Midbrain (tissue), 1 donor: ENCODE measurements around the gene PHF21B.
"Not testable (repeated sequence)": the region's sequence is repeated elsewhere in the genome, so short reads cannot be mapped to it uniquely, and the experiment has no call there.

Source experiments
- DNase-seq: peaks from one replicate; lab custom pipeline; 2025; lab: John Stamatoyannopoulos, UW

Gene PHF21B

GRCh38 chr22:45009606-45010531 lies at the start of gene PHF21B:
Gene PHF21B (minus strand): TSS chr22:45010005. CDS start chr22:45009549, 456 bp downstream.
- peak; percentile 71 for DNase-seq

- no peak for DNase-seq
These were observed 49.5 kb upstream of the PHF21B start for GRCh38 chr22:45059296-45059695.

- no peak for DNase-seq
These were observed 48.8 kb upstream of the PHF21B start for GRCh38 chr22:45058622-45058912.

- DNase-seq: no peak
These were observed 46.1 kb upstream of the PHF21B start for GRCh38 chr22:45055936-45056335.

GRCh38 chr22:45053571-45053970 lies 43.8 kb upstream of the PHF21B start:
- DNase-seq: no peak

- no peak for DNase-seq
These were observed 43.3 kb upstream of the PHF21B start for GRCh38 chr22:45053094-45053493.

- DNase-seq: not testable (repeated sequence)
These were observed 42.9 kb upstream of the PHF21B start for GRCh38 chr22:45052665-45053064.

GRCh38 chr22:45051946-45052345 lies 42.1 kb upstream of the PHF21B start:
- DNase-seq: no peak

- DNase-seq: no peak
These were observed 41.6 kb upstream of the PHF21B start for GRCh38 chr22:45051419-45051818.

GRCh38 chr22:45047260-45047659 lies 37.5 kb upstream of the PHF21B start:
- no peak for DNase-seq

- DNase-seq: no peak
These were observed 35.4 kb upstream of the PHF21B start for GRCh38 chr22:45045208-45045607.

GRCh38 chr22:45042263-45042662 lies 32.5 kb upstream of the PHF21B start:
- DNase-seq: no peak

GRCh38 chr22:45039133-45039532 lies 29.3 kb upstream of the PHF21B start:
- DNase-seq: no peak

- peak; percentile 22 for DNase-seq
These were observed 26.3 kb upstream of the PHF21B start for GRCh38 chr22:45036154-45036553.

- DNase-seq: no peak
These were observed 25.0 kb upstream of the PHF21B start for GRCh38 chr22:45034821-45035220.

- DNase-seq: no peak
These were observed 24.4 kb upstream of the PHF21B start for GRCh38 chr22:45034156-45034555.

- no peak for DNase-seq
These were observed 23.3 kb upstream of the PHF21B start for GRCh38 chr22:45033136-45033535.

GRCh38 chr22:45031629-45032403 lies 22.0 kb upstream of the PHF21B start:
- no peak for DNase-seq

- no peak for DNase-seq
These were observed 19.7 kb upstream of the PHF21B start for GRCh38 chr22:45029501-45029900.

GRCh38 chr22:45026511-45026910 lies 16.7 kb upstream of the PHF21B start:
- DNase-seq: no peak

GRCh38 chr22:45023431-45023830 lies 13.6 kb upstream of the PHF21B start:
- no peak for DNase-seq

GRCh38 chr22:45019861-45020655 lies 10.3 kb upstream of the PHF21B start:
- DNase-seq: no peak
